HepG2 (cell line): ENCODE measurements around the gene MAPK12. TPM values are rescaled to one million over a fixed set of nuclear protein-coding genes. Genes with fewer than 3 reads are reported as not detected.

Experiments used
- CREM ChIP-seq, 2 experiments: sonication (generic) in 1 of 2; formaldehyde crosslinking in 1 of 2; IDR thresholded peaks; 2 replicates each; pipeline versions ENCODE4 v1.4.0 to v1.6.1; 2016 to 2020; ENCODE audit warnings: antibody characterized with exemption in 1 of 2, mild to moderate bottlenecking in 1 of 2, missing genetic modification reagents in 1 of 2
- KAT2B ChIP-seq: fragments of 150-350 bp; IDR thresholded peaks from 2 replicates; pipeline ENCODE4 v1.6.1; 2014; ENCODE audit warnings: low read depth, low read length, borderline replicate concordance
- KDM2A ChIP-seq: sonication (generic); formaldehyde crosslinking; IDR thresholded peaks from 2 replicates; pipeline ENCODE4 v1.4.0; 2020; ENCODE audit warnings: low read depth, missing genetic modification reagents, borderline replicate concordance
- MEIS2 ChIP-seq: sonication (generic); formaldehyde crosslinking; IDR thresholded peaks from 2 replicates; pipeline ENCODE4 v1.9.0; 2021; ENCODE audit warnings: mild to moderate bottlenecking, missing genetic modification reagents
- SAFB2 ChIP-seq: sonication (generic); formaldehyde crosslinking; IDR thresholded peaks from 2 replicates; pipeline ENCODE4 v1.5.1; 2020; ENCODE audit warnings: missing genetic modification reagents, low read depth, mild to moderate bottlenecking, borderline replicate concordance
- STAG1 ChIP-seq: sonication (generic); formaldehyde crosslinking; IDR thresholded peaks from 2 replicates; pipeline ENCODE4 v1.4.0; 2020; ENCODE audit warnings: missing genetic modification reagents
- TCF7L2 ChIP-seq: IDR thresholded peaks from 2 replicates; pipeline ENCODE4 v1.6.1; 2011; ENCODE audit warnings: mild to moderate bottlenecking, low read depth, low read length, moderate library complexity
- TMF1 ChIP-seq: sonication (generic); formaldehyde crosslinking; IDR thresholded peaks from 2 replicates; pipeline ENCODE4 v1.8.1; 2022; ENCODE audit warnings: low read depth, missing genetic modification reagents
- YEATS4 ChIP-seq: sonication (generic); formaldehyde crosslinking; IDR thresholded peaks from 2 replicates; pipeline ENCODE4 v1.4.0; 2020; ENCODE audit warnings: missing genetic modification reagents, borderline replicate concordance
- ZFP91 ChIP-seq: sonication (generic); formaldehyde crosslinking; IDR thresholded peaks from 2 replicates; pipeline ENCODE4 v1.9.0; 2022; ENCODE audit warnings: missing genetic modification reagents, mild to moderate bottlenecking, borderline replicate concordance
- ZFX ChIP-seq: sonication (generic); formaldehyde crosslinking; IDR thresholded peaks from 2 replicates; pipeline ENCODE4 v1.4.0; 2020; ENCODE audit warnings: mild to moderate bottlenecking, low read depth, missing genetic modification reagents, moderate library complexity
- ZIK1 ChIP-seq: sonication (generic); formaldehyde crosslinking; IDR thresholded peaks from 2 replicates; pipeline ENCODE4 v1.5.0; 2020; ENCODE audit warnings: mild to moderate bottlenecking, low read depth, missing genetic modification reagents, borderline replicate concordance
- ZNF335 ChIP-seq: sonication (generic); formaldehyde crosslinking; IDR thresholded peaks from 2 replicates; pipeline ENCODE4 v1.4.0; 2020; ENCODE audit warnings: missing genetic modification reagents
- ZNF503 ChIP-seq: sonication (generic); formaldehyde crosslinking; IDR thresholded peaks from 2 replicates; pipeline ENCODE4 v1.4.0; 2020; ENCODE audit warnings: missing genetic modification reagents
- ZNF557 ChIP-seq: sonication (generic); formaldehyde crosslinking; IDR thresholded peaks from 2 replicates; pipeline ENCODE4 v1.4.0; 2020; ENCODE audit warnings: missing genetic modification reagents
- ZNF609 ChIP-seq: sonication (generic); formaldehyde crosslinking; IDR thresholded peaks from 2 replicates; pipeline ENCODE4 v1.4.0; 2020; ENCODE audit warnings: mild to moderate bottlenecking, missing genetic modification reagents, borderline replicate concordance
- polyA plus RNA-seq, 8 experiments: library from polyadenylated mRNA; depleted of rRNA in 3 of 8; stranded (reverse) in 7 of 8; unstranded in 1 of 8; fragments of >200 nt; fragmentation: Illumina TruSeq in 4 of 8; extraction: Trizol in 4 of 8; gene quantifications; 2 replicates each; pipeline versions ENCODE4 v1.2.1 to v1.2.3, GENCODE V29; 2011 to 2016; ENCODE audit warnings: low read depth in 4 of 8, missing spikeins in 1 of 8, mixed read lengths in 1 of 8; ENCODE audit not compliant: insufficient read depth in 1 of 8
- total RNA-seq, 5 experiments: library from RNA; depleted of rRNA; stranded (reverse); fragments of >200 nt; fragmentation: Illumina TruSeq; extraction: Trizol; gene quantifications; 2 replicates each; pipeline ENCODE4 v1.2.3, GENCODE V29; 2016; ENCODE audit warnings: low read depth in 1 of 5
- TF ChIP-seq, protein P1 (sequence below): IDR thresholded peaks from 2 replicates; pipeline ENCODE4 v1.6.1; 2016; ENCODE audit warnings: missing compliant biosample characterization, missing genetic modification reagents, borderline replicate concordance

MAPK12 gene
- total and polyA plus RNA-seq, 2 of the 13 experiments (the other 11 are each of a cell fraction or from before 2014, with no cell fraction given) = 22.2 to 23.3 TPM

- peak; percentile 67 for TF ChIP-seq ZNF557
- TF ChIP-seq ZNF335 (CRISPR knock-in tag) = peak; percentile 76; the same call in 1 of the 2 replicates
- TF ChIP-seq, protein P1, sequence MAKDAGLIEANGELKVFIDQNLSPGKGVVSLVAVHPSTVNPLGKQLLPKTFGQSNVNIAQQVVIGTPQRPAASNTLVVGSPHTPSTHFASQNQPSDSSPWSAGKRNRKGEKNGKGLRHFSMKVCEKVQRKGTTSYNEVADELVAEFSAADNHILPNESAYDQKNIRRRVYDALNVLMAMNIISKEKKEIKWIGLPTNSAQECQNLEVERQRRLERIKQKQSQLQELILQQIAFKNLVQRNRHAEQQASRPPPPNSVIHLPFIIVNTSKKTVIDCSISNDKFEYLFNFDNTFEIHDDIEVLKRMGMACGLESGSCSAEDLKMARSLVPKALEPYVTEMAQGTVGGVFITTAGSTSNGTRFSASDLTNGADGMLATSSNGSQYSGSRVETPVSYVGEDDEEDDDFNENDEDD (CRISPR knock-in tag) = peak; percentile 23; the same call in 1 of the 2 replicates
- peak; percentile 57; the same call in 1 of the 2 replicates for TF ChIP-seq ZFX (CRISPR knock-in tag)
- no peak for TF ChIP-seq TCF7L2
- TF ChIP-seq SAFB2 = no peak
- TF ChIP-seq STAG1 = no peak; the same call in 1 of the 2 replicates
- TF ChIP-seq ZFP91 = no peak
- TF ChIP-seq KAT2B = no peak
- TF ChIP-seq YEATS4 (CRISPR knock-in tag) = 0 out of 2 replicates have a peak, but pooled peaks have one; percentile 15
- TF ChIP-seq KDM2A (CRISPR knock-in tag) = peak; percentile 87; the same call in 1 of the 2 replicates
- no peak for TF ChIP-seq ZNF609 (CRISPR knock-in tag)
- no peak for TF ChIP-seq CREM (IDR thresholded peaks at IDR 0.05)
- no peak for TF ChIP-seq CREM (CRISPR knock-in tag; IDR thresholded peaks at IDR 0.05)
- peak; percentile 63; the same call in 1 of the 2 replicates for TF ChIP-seq ZNF503 (CRISPR knock-in tag)
- TF ChIP-seq MEIS2 (CRISPR knock-in tag) = peak; percentile 92
- no peak; the same call in 1 of the 2 replicates for TF ChIP-seq TMF1 (CRISPR knock-in tag)
- peak; percentile 80; the same call in 1 of the 2 replicates for TF ChIP-seq ZIK1 (CRISPR knock-in tag)
Observed at GRCh38 chr22:50270666-50271394, 9.3 kb upstream of the MAPK12 start (continued).
